Upper lobe of left lung (tissue), 6 donors: ENCODE data around the gene ARX. TPM values are rescaled to one million over a fixed set of nuclear protein-coding genes. Genes with fewer than 3 reads are reported as not detected.

Source experiments
- ATAC-seq, 2 donors: fragments of 200-7000 bp; cut with Tn5 transposase; one replicate each; pipeline ENCODE4 v1.9.1; 2022; ENCODE audit warnings: mild to moderate bottlenecking in 2 of 2, moderate library complexity in 2 of 2; ENCODE audit not compliant: low FRiP score in 2 of 2
- DNase-seq, 2 donors: peaks; one replicate each; pipeline ENCODE4 v3.0.0-alpha.2; 2019 to 2020
- H3K27ac ChIP-seq, 4 donors: fragments of 200-600 bp; sonication (generic); one replicate each; pipeline ENCODE4 v1.5.1; 2016 to 2019
- H3K27me3 ChIP-seq, 4 donors: fragments of 200-600 bp; sonication (generic); one replicate each; pipeline ENCODE4 v1.5.1; 2017 to 2019
- H3K36me3 ChIP-seq, 4 donors: fragments of 200-600 bp; sonication (generic); one replicate each; pipeline ENCODE4 v1.5.1; 2016 to 2019
- H3K4me1 ChIP-seq, 4 donors: fragments of 200-600 bp; sonication (generic); one replicate each; pipeline ENCODE4 v1.5.1; 2018 to 2019
- H3K4me3 ChIP-seq, 4 donors: fragments of 200-600 bp; sonication (generic); one replicate each; pipeline ENCODE4 v1.5.1; 2017 to 2019; ENCODE audit warnings: mild to moderate bottlenecking in 2 of 4, moderate library complexity in 1 of 4
- H3K9me3 ChIP-seq, 4 donors: fragments of 200-600 bp; sonication (generic); one replicate each; pipeline ENCODE4 v1.5.1; 2018 to 2019
- CTCF ChIP-seq, 6 experiments: fragments of 450-650 bp in 4 of 6; fragments of 200-600 bp in 2 of 6; sonication (generic) in 2 of 6; IDR thresholded peaks; one replicate each; pipeline ENCODE4 v1.5.1; 2016 to 2019; ENCODE audit warnings: antibody characterized with exemption in 6 of 6
- EP300 ChIP-seq, 4 donors: sonication (generic); formaldehyde crosslinking; IDR thresholded peaks; one replicate each; pipeline ENCODE4 v1.5.1; 2017; ENCODE audit warnings: antibody characterized with exemption in 4 of 4, control low read depth in 2 of 4
- POLR2A ChIP-seq, 4 donors: fragments of 450-650 bp; IDR thresholded peaks; one replicate each; pipeline ENCODE4 v1.5.1; 2016 to 2017; ENCODE audit warnings: antibody characterized with exemption in 4 of 4, mild to moderate bottlenecking in 2 of 4
- POLR2AphosphoS5 ChIP-seq, 2 donors: sonication (generic); formaldehyde crosslinking; IDR thresholded peaks; one replicate each; pipeline ENCODE4 v1.5.1; 2017; ENCODE audit warnings: antibody characterized with exemption in 2 of 2
- WGBS, 2 donors: methylation state at CpG; one replicate each; pipeline ENCODE4 v1.1.5; 2017 to 2018; 5-methylcytosine and 5-hydroxymethylcytosine counted together
- total RNA-seq, 6 donors: library from RNA; depleted of rRNA in 4 of 6; stranded (reverse); fragments of >200 nt in 4 of 6; gene quantifications; one replicate each; pipeline versions ENCODE4 v1.1.0 to v1.2.1, GENCODE V29; 2016 to 2021
- donor health status: DM: no; HTN: no; CAD: no; lungs with moderate emphysema.
- donor health status: DM: no; HTN: yes; CAD: no; lungs with severe emphysema.

The ARX gene
- total RNA-seq, 6 donors from 2014 or later = 0.39 to 0.46 (median 0.44) TPM; not detected in 3

DNA sequence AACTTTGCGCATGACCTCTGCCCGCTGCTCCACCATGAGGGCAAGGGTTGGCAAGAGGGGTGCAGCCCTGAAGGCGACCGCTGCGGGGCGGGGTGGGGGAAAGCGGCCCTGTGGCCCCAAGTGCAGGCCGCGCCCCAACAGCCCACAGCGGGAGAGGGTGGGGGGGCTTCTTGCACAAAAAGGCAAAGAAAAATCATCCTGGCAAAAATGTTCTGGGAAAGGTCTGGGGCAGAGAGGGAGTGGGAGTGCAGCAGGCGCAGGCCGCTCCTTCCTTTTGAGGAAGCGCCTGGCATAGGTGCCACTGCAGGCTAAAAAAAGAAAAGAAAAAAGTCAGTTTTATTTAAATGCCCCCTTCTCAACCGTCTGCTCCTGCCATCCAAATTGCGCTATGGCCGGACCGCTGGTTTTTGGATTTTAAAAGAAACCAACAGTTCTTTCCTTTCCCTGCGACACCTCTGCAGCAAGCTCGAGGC, 1.4 kb downstream of the ARX start:
- ATAC-seq = no peak
- H3K36me3 ChIP-seq = no peaks in the 10 kb centered on the region
- no peak overlapping the region for H3K27ac ChIP-seq
- H3K4me1 ChIP-seq = peaks cover 7 to 21% (median 15%) of the 10 kb centered on the region in 4 donors
- no peak for TF ChIP-seq POLR2AphosphoS5 (IDR thresholded peaks at IDR 0.05)
- no peak for TF ChIP-seq CTCF (IDR thresholded peaks at IDR 0.05)
- TF ChIP-seq EP300 (IDR thresholded peaks at IDR 0.05) = no peak
- no peak for TF ChIP-seq POLR2A (IDR thresholded peaks at IDR 0.05)
- WGBS, 2 donors = 36 to 45% methylated on average over 19 of the region's 19 CpGs
- no peaks in the 10 kb centered on the region for H3K9me3 ChIP-seq
- peaks cover 0 to 63% (median 8%) of the 10 kb centered on the region in 4 donors for H3K27me3 ChIP-seq
- peak in 1 of 2 donors; percentile 40 for DNase-seq
- H3K4me3 ChIP-seq = no peak overlapping the region

- TF ChIP-seq POLR2AphosphoS5 (IDR thresholded peaks at IDR 0.05) = no peak
- no peak for TF ChIP-seq POLR2A (IDR thresholded peaks at IDR 0.05)
- no peak for TF ChIP-seq CTCF (IDR thresholded peaks at IDR 0.05)
- TF ChIP-seq EP300 (IDR thresholded peaks at IDR 0.05) = no peak
- DNase-seq = no peak
- Histone ChIP-seq H3K36me3 (no peaks in the 10 kb centered on the region), H3K27me3 (peaks cover 0 to 65% (median 8%) of the 10 kb centered on the region in 4 donors), H3K4me3 (no peak overlapping the region), H3K9me3 (no peaks in the 10 kb centered on the region), H3K4me1 (peaks cover 7 to 21% (median 15%) of the 10 kb centered on the region in 4 donors), H3K27ac (no peak overlapping the region)
- 10 to 38% methylated on average over 16 of the region's 44 CpGs for WGBS, 2 donors
- ATAC-seq = no peak
Measured at GRCh38 chrX:25013632-25014365, 2.0 kb downstream of the ARX start.

GRCh38 chrX:25012793-25013631, 2.8 kb downstream of the ARX start:
- DNase-seq (peak in 1 of 2 donors; percentile 66), ATAC-seq (peak in 1 of 2 donors; percentile 34)
- H3K9me3 ChIP-seq = no peaks in the 10 kb centered on the region
- no peaks in the 10 kb centered on the region for H3K36me3 ChIP-seq
- peaks cover 0 to 67% (median 8%) of the 10 kb centered on the region in 4 donors for H3K27me3 ChIP-seq
- peaks cover 4 to 21% (median 15%) of the 10 kb centered on the region in 4 donors for H3K4me1 ChIP-seq
- 34% methylated on average over 72 of the region's 105 CpGs; no CpG with 5 or more reads in 1 of the 2 donors for WGBS, 2 donors
- H3K27ac ChIP-seq = no peak overlapping the region
- no peak for TF ChIP-seq POLR2A (IDR thresholded peaks at IDR 0.05)
- TF ChIP-seq CTCF (IDR thresholded peaks at IDR 0.05) = no peak
- TF ChIP-seq EP300 (IDR thresholded peaks at IDR 0.05) = no peak
- TF ChIP-seq POLR2AphosphoS5 (IDR thresholded peaks at IDR 0.05) = no peak
- H3K4me3 ChIP-seq = peak overlapping the region; percentile 4 to 38 (median 30)

DNA sequence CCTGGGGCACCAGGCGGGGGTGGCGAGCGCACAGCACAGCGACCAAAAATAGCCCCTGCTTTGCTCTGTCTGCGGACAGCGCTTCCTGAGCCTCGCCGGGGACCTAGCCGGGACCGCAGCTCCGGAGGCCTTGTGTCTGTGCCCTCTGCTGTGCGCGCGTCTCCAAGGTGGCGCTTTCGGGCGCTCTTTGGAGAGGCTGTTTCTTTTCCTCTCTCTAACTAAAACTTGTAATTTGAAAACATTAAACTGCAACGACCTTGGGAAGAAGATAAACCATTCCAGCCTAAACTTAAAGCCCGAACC, 3.4 kb downstream of the ARX start:
- DNase-seq = peak in 1 of 2 donors; percentile 53
- no peaks in the 10 kb centered on the region for H3K9me3 ChIP-seq

More for the DNA sequence above, 3.4 kb downstream of the ARX start:
- peaks cover 0 to 64% (median 7%) of the 10 kb centered on the region in 4 donors for H3K27me3 ChIP-seq
- H3K4me3 ChIP-seq = peak overlapping the region in 2 of 4 donors; percentile 32 to 38
- WGBS, 2 donors = 0 to 40% methylated on average over 2 to 18 of the region's 19 CpGs
- peaks cover 4 to 20% (median 14%) of the 10 kb centered on the region in 4 donors for H3K4me1 ChIP-seq
- no peaks in the 10 kb centered on the region for H3K36me3 ChIP-seq
- no peak overlapping the region for H3K27ac ChIP-seq
- ATAC-seq = no peak
- TF ChIP-seq POLR2A (IDR thresholded peaks at IDR 0.05) (no peak), EP300 (IDR thresholded peaks at IDR 0.05) (no peak), POLR2AphosphoS5 (IDR thresholded peaks at IDR 0.05) (no peak), CTCF (IDR thresholded peaks at IDR 0.05) (no peak)
